Activated naive CD4-positive, alpha-beta T cell treated with anti-CD3 and anti-CD28 coated beads, Interleukin-2, amount 50 U/mL, for 72 hours (primary cell): Measurements from ENCODE around the gene RASAL1. TPM values are rescaled to one million over a fixed set of nuclear protein-coding genes. Genes with fewer than 3 reads are reported as not detected.

Experiments used
- ATAC-seq, 2 donors: fragments of 150-1000 bp; cut with Tn5 transposase; 2 replicates each; pipeline ENCODE4 v1.10.0; 2021; ENCODE audit warnings: mild to moderate bottlenecking in 2 of 2, moderate library complexity in 2 of 2
- DNase-seq, 2 donors: peaks; one replicate each; pipeline ENCODE4 v3.0.0; 2021 to 2022; ENCODE audit warnings: low spot score in 2 of 2
- H3K27ac Mint-ChIP-seq, 2 donors: one replicate each; pipeline ENCODE4 v1.8.0; 2022; ENCODE audit warnings: mild to moderate bottlenecking in 2 of 2, mixed read lengths in 2 of 2
- H3K36me3 Mint-ChIP-seq, 2 donors: one replicate each; pipeline ENCODE4 v1.8.0; 2022; ENCODE audit warnings: mixed read lengths in 2 of 2
- H3K9me3 Mint-ChIP-seq, 2 donors: one replicate each; pipeline ENCODE4 v1.8.0; 2022; ENCODE audit warnings: mixed read lengths in 2 of 2
- total RNA-seq, 2 donors: library from RNA; stranded (reverse); gene quantifications; one replicate each; pipeline ENCODE4 v1.2.3, GENCODE V29; 2022

Gene RASAL1
- total RNA-seq, 2 donors from 2014 or later, result 9.8 to 15.1 TPM

DNA sequence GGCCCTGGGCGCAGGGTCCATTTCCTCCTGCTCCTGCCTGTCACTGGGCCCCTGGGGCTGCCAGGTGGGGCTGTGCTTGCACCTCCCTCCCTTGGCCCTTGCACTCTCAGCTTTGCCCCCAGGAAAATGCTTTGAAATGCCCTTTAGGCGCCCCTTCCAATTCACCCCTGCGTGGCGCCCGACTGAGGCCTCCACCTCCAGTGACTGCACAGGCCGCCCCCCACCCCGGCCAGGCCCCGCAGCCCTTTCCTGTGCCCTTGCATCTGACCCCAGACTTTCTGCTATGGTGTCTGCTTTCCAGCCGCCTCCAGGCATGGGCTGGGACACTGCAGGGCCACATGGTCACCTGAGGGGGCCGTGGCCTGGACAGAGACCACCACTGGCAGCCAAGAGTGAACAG lies 32.3 kb upstream of the RASAL1 start:
- Mint-ChIP-seq H3K9me3 (no peaks in the 10 kb centered on the region), H3K36me3 (peaks cover 14 to 17% of the 10 kb centered on the region in 2 donors), H3K27ac (no peak overlapping the region)
- DNase-seq (no peak), ATAC-seq (no peak)

DNA sequence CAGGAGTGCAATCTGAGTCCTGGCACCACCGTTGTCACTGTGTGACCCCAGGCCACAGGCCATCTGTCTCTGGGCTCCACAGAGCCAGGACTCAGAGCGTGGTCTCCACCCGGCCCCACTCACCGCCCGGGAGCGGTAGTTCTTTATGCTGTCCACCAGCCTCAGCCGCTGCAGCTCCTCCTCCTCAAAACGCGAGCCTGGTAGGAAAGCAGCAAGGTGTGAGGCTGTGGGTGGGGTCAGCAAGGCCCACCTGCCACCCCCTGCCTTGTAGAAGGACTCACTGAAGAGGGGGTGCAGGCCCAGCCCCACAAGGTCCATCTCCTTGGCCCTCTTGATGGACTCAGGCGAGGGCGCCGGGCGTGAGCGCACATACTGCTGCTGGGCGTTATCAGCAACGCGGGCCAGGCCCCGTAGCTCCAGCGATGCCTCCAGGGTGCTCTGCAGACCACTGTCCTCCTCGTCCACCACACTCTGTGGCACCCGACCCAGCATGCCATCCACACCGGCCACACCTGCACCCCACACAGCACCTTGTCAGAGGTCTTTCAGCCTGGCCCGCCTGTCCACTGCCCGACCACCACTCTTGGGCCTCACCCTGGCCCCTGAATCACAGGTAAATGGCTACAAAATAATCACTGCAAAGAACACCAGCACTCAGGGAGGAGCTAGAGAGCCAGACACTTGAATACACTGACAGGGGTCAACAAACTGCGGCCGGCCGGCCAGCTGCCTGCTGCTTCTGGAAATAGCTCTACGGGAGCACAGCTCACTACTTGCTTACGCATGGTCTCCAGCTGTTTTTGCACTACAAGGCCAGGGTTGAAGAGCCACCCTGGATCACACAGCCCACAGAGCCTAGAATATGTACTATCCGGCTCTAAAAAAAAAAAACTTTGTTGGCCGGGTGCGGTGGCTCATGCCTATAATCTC lies 30.2 kb upstream of the RASAL1 start:
- Mint-ChIP-seq H3K9me3 (no peaks in the 10 kb centered on the region), H3K36me3 (peaks cover 1 to 2% of the 10 kb centered on the region in 2 donors), H3K27ac (peak overlapping the region in 1 of 2 donors; percentile 72)
- no peak for DNase-seq
- ATAC-seq, result no peak

DNA sequence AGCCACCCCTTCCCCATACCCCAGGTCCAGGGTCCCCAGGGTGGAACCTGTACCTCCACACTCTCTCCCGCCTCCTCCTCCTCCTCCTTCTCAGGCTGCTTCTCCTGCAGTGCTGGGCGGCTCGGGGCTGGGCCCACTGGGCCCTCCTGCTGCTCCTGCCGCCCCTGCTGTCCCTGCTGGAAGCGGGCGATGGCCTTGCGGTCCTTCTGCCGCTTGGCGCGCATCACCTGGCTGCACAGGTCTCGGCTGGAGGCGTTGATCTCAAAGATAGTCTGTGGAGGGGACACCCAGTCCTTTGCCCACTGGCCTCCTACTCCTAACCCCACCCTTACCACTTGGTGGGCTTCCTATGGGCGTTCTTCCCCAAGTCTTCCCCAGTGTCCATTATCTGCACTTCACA lies 28.5 kb upstream of the RASAL1 start:
- no peaks in the 10 kb centered on the region for H3K9me3 Mint-ChIP-seq
- no peaks in the 10 kb centered on the region for H3K36me3 Mint-ChIP-seq
- peak overlapping the region; percentile 44 to 72 for H3K27ac Mint-ChIP-seq
- no peak for ATAC-seq
- DNase-seq, result no peak

GRCh38 chr12:113163030-113163360 lies 27.4 kb upstream of the RASAL1 start:
- ATAC-seq, result no peak
- Mint-ChIP-seq H3K9me3 (no peaks in the 10 kb centered on the region), H3K36me3 (no peaks in the 10 kb centered on the region), H3K27ac (peak overlapping the region in 1 of 2 donors; percentile 72)
- no peak for DNase-seq

- H3K36me3 Mint-ChIP-seq, result no peaks in the 10 kb centered on the region
- DNase-seq, result no peak
- no peaks in the 10 kb centered on the region for H3K9me3 Mint-ChIP-seq
- no peak overlapping the region for H3K27ac Mint-ChIP-seq
- no peak for ATAC-seq
Measured at GRCh38 chr12:113162102-113163029, 26.8 kb upstream of the RASAL1 start.

GRCh38 chr12:113161415-113162016 lies 26.0 kb upstream of the RASAL1 start:
- no peak for DNase-seq

DNA sequence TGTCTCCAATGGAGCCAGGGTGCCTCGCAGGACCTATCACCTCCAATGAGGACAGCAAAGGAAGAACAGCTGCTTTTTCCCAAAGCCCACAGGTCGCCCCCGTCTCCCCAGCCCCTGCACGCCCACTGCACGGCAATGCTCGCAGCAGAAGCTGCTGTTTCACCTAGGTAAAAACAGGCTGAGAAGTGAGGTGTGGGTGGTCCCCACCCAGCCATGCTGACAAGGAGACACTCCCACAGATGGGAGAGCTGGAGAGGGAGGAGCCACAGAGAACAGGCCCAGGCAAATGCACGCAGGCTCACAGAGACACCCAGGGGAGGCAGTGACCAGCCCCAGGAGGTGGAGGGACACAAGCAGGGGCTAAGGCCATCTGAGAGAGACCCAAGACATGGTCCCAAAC lies 24.4 kb upstream of the RASAL1 start:
- no peak for ATAC-seq

More at GRCh38 chr12:113161415-113162016, 26.0 kb upstream of the RASAL1 start:
- Mint-ChIP-seq H3K36me3 (no peaks in the 10 kb centered on the region), H3K9me3 (no peaks in the 10 kb centered on the region), H3K27ac (peak overlapping the region; percentile 73 to 84)
- ATAC-seq, result peak in 1 of 2 donors; percentile 63

DNA sequence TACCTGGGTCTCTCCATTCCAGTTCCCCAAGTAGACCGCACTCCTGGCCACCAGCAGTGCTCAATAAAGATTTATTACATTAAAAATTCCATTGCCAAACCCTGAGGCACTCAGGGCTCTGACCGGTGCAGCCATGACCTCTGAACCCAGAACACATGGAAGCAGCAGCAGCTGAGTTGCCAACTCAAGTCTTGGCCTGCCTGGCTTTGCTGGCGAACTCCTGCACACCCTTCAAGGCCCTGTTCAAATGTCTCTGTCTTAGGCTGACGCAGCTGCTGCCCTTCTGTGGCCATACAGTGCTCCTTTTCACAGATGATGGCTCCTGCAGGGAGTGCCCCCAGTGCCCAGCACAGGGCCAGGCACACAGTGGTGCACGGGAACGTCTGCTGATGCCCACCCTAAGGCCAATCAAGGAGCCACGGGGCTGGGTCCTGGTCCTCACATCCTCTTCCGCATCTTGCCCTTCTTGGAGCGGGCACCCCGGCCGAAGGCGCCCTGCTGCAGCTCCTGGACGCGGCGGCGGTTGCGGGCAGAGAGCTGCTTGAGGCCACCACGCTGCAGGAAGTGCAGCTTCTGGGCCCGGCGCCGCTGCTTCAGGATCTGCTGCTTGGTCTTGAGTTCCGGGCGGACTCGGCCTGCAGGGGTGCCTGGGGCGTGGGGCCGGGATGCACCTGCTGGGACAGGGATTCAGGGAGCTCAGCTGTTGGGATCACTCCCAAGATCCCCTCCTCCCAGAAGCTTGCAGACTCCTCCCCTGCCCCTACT lies 23.1 kb upstream of the RASAL1 start:
- no peaks in the 10 kb centered on the region for H3K36me3 Mint-ChIP-seq
- ATAC-seq, result no peak
- H3K9me3 Mint-ChIP-seq, result no peaks in the 10 kb centered on the region
- no peak overlapping the region for H3K27ac Mint-ChIP-seq
- no peak for DNase-seq

More for the DNA sequence above, 24.4 kb upstream of the RASAL1 start:
- H3K36me3 Mint-ChIP-seq, result no peaks in the 10 kb centered on the region
- DNase-seq, result no peak
- H3K9me3 Mint-ChIP-seq, result no peaks in the 10 kb centered on the region
- peak overlapping the region in 1 of 2 donors; percentile 26 for H3K27ac Mint-ChIP-seq

DNA sequence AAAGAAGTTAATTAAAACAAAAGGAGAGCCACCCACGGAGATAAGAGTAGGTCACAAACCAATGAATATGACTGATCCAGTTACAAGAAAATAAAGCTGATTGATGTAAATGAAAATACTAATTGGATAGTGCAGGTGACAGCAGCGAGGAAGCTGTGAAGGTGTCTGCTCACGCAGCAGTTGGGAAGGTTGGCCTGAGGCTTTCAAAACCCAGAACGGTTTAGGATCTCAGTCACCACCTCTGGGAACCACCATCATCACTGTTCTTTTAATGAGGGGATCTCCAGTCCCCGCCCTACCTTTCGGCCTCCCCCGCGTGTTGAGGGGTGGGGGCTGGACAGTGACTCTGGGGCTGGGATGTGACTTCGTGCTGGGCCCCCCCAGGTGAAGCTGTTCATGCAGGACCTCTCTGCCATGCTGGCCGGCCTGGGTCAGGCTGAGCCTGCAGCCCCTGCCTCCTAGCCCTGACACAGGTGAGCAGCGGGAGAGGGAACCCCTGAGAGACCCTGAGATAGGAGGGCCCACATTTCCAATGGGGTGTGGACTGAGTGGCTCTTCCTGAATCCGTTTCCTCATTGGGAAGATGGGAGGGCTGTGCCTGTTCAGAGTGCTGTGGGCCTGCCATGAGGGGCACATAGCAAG lies 21.8 kb upstream of the RASAL1 start:
- ATAC-seq (no peak), DNase-seq (no peak)
- H3K36me3 Mint-ChIP-seq, result no peaks in the 10 kb centered on the region
- H3K9me3 Mint-ChIP-seq, result no peaks in the 10 kb centered on the region
- H3K27ac Mint-ChIP-seq, result peak overlapping the region in 1 of 2 donors; percentile 76

- no peaks in the 10 kb centered on the region for H3K36me3 Mint-ChIP-seq
- H3K9me3 Mint-ChIP-seq, result no peaks in the 10 kb centered on the region
- no peak overlapping the region for H3K27ac Mint-ChIP-seq
- ATAC-seq, result no peak
- DNase-seq, result no peak
Measured at GRCh38 chr12:113155646-113156045, 20.1 kb upstream of the RASAL1 start.

DNA sequence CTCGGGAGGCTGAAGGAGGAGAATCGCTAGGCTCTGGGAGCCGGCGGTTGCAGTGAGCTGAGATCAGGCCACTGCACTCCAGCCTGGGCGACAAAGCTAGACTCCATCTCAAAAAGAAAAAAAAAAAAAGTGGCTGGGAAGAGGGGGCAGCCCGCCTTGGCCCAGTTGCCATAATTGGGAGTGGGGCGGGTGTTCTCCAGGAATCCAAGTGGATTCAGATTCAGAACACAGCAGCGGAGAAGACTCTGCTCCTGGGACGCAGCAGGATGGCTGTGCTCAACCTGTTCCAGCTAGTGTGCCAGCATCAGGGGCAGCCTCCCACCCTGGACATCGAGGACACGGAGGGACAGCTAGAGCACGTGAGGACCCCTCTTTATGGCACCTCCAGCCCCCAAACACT lies 19.5 kb upstream of the RASAL1 start:
- no peaks in the 10 kb centered on the region for H3K9me3 Mint-ChIP-seq
- no peak overlapping the region for H3K27ac Mint-ChIP-seq
- no peaks in the 10 kb centered on the region for H3K36me3 Mint-ChIP-seq
- DNase-seq, result no peak
- ATAC-seq, result no peak

- no peak overlapping the region for H3K27ac Mint-ChIP-seq
- H3K36me3 Mint-ChIP-seq, result no peaks in the 10 kb centered on the region
- DNase-seq (peak in 1 of 2 donors; percentile 32), ATAC-seq (peak in 1 of 2 donors; percentile 12)
- no peaks in the 10 kb centered on the region for H3K9me3 Mint-ChIP-seq
Measured at GRCh38 chr12:113154351-113154973, 18.9 kb upstream of the RASAL1 start.

DNA sequence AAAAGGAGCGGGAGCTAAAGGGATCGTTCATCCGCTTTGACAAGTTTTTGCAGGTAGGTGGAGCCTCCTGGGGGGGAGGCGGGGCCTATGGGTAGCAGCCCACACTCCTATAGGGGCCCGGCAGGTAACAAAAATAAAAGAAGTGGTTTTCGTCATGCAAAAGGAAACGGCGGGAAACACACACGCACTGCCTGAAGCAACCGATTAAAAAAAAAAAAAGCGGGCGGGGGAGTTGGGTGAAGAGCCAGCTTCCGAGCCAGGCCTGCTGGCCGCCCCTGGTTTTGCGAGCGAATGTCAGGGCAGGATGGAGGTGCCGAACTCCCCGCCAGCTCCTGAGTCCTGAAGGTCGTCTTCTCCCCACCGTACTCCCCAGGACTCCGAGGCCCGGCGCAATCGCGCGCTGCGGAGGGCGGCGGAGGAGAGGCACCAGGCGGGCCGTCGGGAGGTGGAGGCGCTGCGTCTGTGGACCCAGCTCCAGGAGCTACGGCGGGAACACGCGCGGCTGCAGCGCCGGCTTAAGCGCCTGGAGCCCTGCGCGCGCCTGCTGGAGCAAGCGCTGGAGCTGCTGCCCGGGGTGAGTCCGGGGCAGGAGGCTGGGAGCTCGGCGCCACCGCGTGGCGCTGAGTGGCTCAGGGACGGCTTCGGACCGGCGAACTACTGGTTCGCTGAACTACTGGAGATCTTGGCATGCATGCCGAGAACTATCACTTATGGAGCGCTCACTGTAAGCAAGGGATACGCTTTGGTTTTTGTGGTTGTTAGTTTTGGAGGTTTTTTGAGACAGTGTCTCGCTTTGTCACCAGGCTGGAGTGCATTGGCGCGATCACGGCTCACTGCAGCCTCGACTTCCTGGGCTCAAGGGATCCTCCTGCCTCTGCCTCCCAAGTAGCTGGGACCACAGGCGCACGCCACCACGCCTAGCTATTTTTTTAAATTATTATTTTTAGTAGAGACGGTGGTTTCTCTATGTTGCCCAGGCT lies 17.6 kb upstream of the RASAL1 start:
- peak overlapping the region in 1 of 2 donors; percentile 3 for H3K27ac Mint-ChIP-seq
- ATAC-seq, result peak; percentile 81 to 87
- peak; percentile 62 to 75 for DNase-seq
- no peaks in the 10 kb centered on the region for H3K36me3 Mint-ChIP-seq
- H3K9me3 Mint-ChIP-seq, result no peaks in the 10 kb centered on the region

DNA sequence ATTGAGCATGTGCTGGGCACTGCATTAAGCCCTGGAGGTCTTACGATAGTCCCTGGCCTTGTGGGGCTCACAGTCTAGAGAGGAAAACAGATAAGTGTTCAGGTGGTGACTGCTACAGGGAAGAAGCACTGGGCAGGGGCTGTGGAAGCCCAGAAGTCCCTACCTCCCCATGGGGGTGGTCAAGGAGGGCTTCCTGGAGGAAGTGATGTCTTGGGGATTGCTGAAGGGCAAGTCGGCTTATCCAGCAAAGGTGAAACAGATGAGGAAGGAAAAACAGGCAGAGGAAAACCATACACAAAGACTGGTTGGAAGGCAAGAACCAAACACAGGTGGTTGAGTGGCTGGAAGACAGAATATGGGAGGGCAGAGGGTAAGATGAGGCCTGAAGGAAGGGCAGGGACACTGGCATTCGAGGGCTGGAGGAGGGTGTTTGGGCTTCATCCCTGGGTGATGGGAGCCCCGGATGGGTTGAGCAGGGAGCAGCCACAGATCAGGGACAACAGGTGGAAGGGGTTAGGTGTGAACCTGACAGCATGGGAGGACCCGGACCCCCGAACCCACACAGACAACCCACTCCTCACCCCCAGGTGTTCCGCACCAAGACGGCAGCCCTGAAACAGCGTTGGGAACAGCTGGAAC lies 16.8 kb upstream of the RASAL1 start:
- Mint-ChIP-seq H3K9me3 (no peaks in the 10 kb centered on the region), H3K27ac (peak overlapping the region in 1 of 2 donors; percentile 3), H3K36me3 (no peaks in the 10 kb centered on the region)
- DNase-seq (no peak), ATAC-seq (peak in 1 of 2 donors; percentile 1)
